Small intestine (tissue), 7 donors: ENCODE measurements around the gene RPL22. TPM values are rescaled to one million over a fixed set of nuclear protein-coding genes. Genes with fewer than 3 reads are reported as not detected.

Experiments used
- DNase-seq, 2 donors: peaks; one replicate each; pipeline versions ENCODE4 v3.0.0 to v3.0.0-alpha.2; 2013
- FAIRE-seq: peaks from 2 replicates; lab custom pipeline; 2012; peaks lifted over from hg19 to GRCh38; lab: Jason Lieb, UNC
- H3K27ac ChIP-seq, 3 donors: one replicate each; pipeline ENCODE4 v1.5.1; 2013; ENCODE audit warnings: low read length in 2 of 3, mild to moderate bottlenecking in 2 of 3, control low read depth in 1 of 3, inconsistent platforms in 1 of 3, low read depth in 1 of 3, moderate library complexity in 1 of 3
- H3K27me3 ChIP-seq, 3 donors: one replicate each; pipeline ENCODE4 v1.6.1; 2013; ENCODE audit warnings: low read length in 3 of 3, inconsistent platforms in 1 of 3; ENCODE audit not compliant: control insufficient read depth in 3 of 3, insufficient read depth in 3 of 3
- H3K36me3 ChIP-seq, 3 donors: one replicate each; pipeline ENCODE4 v1.6.1; 2013; ENCODE audit warnings: low read length in 3 of 3, inconsistent platforms in 1 of 3, low read depth in 1 of 3, mild to moderate bottlenecking in 1 of 3, moderate library complexity in 1 of 3; ENCODE audit not compliant: control insufficient read depth in 3 of 3, insufficient read depth in 2 of 3
- H3K4me1 ChIP-seq, 3 donors: one replicate each; pipeline ENCODE4 v1.6.1; 2013; ENCODE audit warnings: low read length in 2 of 3, inconsistent platforms in 1 of 3, low read depth in 1 of 3, mild to moderate bottlenecking in 1 of 3, moderate library complexity in 1 of 3; ENCODE audit not compliant: control insufficient read depth in 3 of 3, insufficient read depth in 2 of 3
- H3K4me3 ChIP-seq, 3 donors: one replicate each; pipeline ENCODE4 v1.5.1; 2013; ENCODE audit warnings: low read length in 3 of 3, control low read depth in 1 of 3, inconsistent platforms in 1 of 3, low read depth in 1 of 3, mild to moderate bottlenecking in 1 of 3, moderate library complexity in 1 of 3
- H3K9me3 ChIP-seq, 2 donors: one replicate each; pipeline ENCODE4 v1.6.1; 2013; ENCODE audit warnings: low read depth in 1 of 2, low read length in 1 of 2; ENCODE audit not compliant: control insufficient read depth in 2 of 2, insufficient read depth in 1 of 2
- WGBS, 3 donors: extraction: QIAGEN DNeasy Blood & Tissue Kit; methylation state at CpG; one replicate each; pipeline ENCODE4 v1.1.7; 2013; 5-methylcytosine and 5-hydroxymethylcytosine counted together
- polyA plus RNA-seq, 4 donors: library from polyadenylated mRNA; stranded (reverse) in 3 of 4; unstranded in 1 of 4; fragments of 200-250 nt in 3 of 4; fragments of 120-200 nt in 1 of 4; gene quantifications; one replicate each; pipeline versions ENCODE4 v1.2.1 to v1.2.3, GENCODE V29; 2013
- donor health status: healthy with polysubstance abuse.
- donor health status: control.
- donor health status: control.
- donor health status: Bipolar disorder and iron deficiency.
- donor health status: healthy.

RPL22 gene
- polyA plus RNA-seq, 4 donors, result 207 to 1,045 (median 359) TPM

- 79 to 83% (median 83%) methylated on average over 13 of the region's 13 CpGs for WGBS, 3 donors
- Histone ChIP-seq H3K4me1 (no peaks in the 10 kb centered on the region), H3K27me3 (peaks cover 5 to 20% (median 10%) of the 10 kb centered on the region in 3 donors), H3K36me3 (peaks cover 0 to 29% (median 9%) of the 10 kb centered on the region in 3 donors), H3K27ac (no peak overlapping the region), H3K4me3 (no peak overlapping the region), H3K9me3 (no peaks in the 10 kb centered on the region)
- DNase-seq, result no peak
- no peak for FAIRE-seq
Measured at GRCh38 chr1:6184083-6184783, 15.2 kb downstream of the RPL22 start.

- no peak for FAIRE-seq
- DNase-seq, result no peak
Measured at GRCh38 chr1:6183520-6183989, 15.8 kb downstream of the RPL22 start.

GRCh38 chr1:6181347-6181770, 18.0 kb downstream of the RPL22 start:
- Histone ChIP-seq H3K9me3 (no peaks in the 10 kb centered on the region), H3K4me3 (no peak overlapping the region), H3K27ac (no peak overlapping the region), H3K27me3 (peaks cover 20 to 49% (median 22%) of the 10 kb centered on the region in 3 donors), H3K4me1 (no peaks in the 10 kb centered on the region), H3K36me3 (peaks cover 0 to 10% (median 5%) of the 10 kb centered on the region in 3 donors)
- WGBS, 3 donors, result 11 to 12% (median 11%) methylated on average over 10 of the region's 10 CpGs
- FAIRE-seq (no peak), DNase-seq (no peak)

More at GRCh38 chr1:6183520-6183989, 15.8 kb downstream of the RPL22 start:
- H3K27me3 ChIP-seq, result peaks cover 8 to 27% (median 15%) of the 10 kb centered on the region in 3 donors
- no peak overlapping the region for H3K27ac ChIP-seq
- H3K4me3 ChIP-seq, result no peak overlapping the region
- no peaks in the 10 kb centered on the region for H3K4me1 ChIP-seq
- H3K9me3 ChIP-seq, result no peaks in the 10 kb centered on the region
- WGBS, 3 donors, result 40 to 60% (median 52%) methylated on average over 6 of the region's 6 CpGs
- peaks cover 0 to 26% (median 7%) of the 10 kb centered on the region in 3 donors for H3K36me3 ChIP-seq

- Histone ChIP-seq H3K27ac (no peak overlapping the region), H3K36me3 (peaks cover 0 to 9% (median 3%) of the 10 kb centered on the region in 3 donors), H3K4me3 (no peak overlapping the region), H3K9me3 (no peaks in the 10 kb centered on the region), H3K4me1 (no peaks in the 10 kb centered on the region), H3K27me3 (peaks cover 20 to 54% (median 22%) of the 10 kb centered on the region in 3 donors)
- FAIRE-seq (no peak), DNase-seq (no peak)
- WGBS, 3 donors, result 4 to 6% (median 5%) methylated on average over 35 to 36 of the region's 36 CpGs
Measured at GRCh38 chr1:6180707-6181311, 18.6 kb downstream of the RPL22 start.

- H3K36me3 ChIP-seq, result peaks cover 0 to 4% (median 0%) of the 10 kb centered on the region in 3 donors
- FAIRE-seq, result no peak
- H3K4me1 ChIP-seq, result no peaks in the 10 kb centered on the region
- 1 to 4% (median 4%) methylated on average over 17 to 57 of the region's 57 CpGs for WGBS, 3 donors
- no peak within 1 kb of the TSS for H3K27ac ChIP-seq
- peaks cover 22 to 54% (median 24%) of the 10 kb centered on the region in 3 donors for H3K27me3 ChIP-seq
- peak within 1 kb of the TSS in 1 of 3 donors; percentile 24 for H3K4me3 ChIP-seq
- no peaks in the 10 kb centered on the region for H3K9me3 ChIP-seq
- DNase-seq, result no peak
Measured at GRCh38 chr1:6180268-6180706, 19.1 kb downstream of the RPL22 start, which contains the start of gene CHD5. TSS of gene CHD5 (minus strand) at chr1:6180321. CDS start at chr1:6180023, 298 bp downstream.

GRCh38 chr1:6179564-6180175, 19.7 kb downstream of the RPL22 start:
- Histone ChIP-seq H3K4me3 (peak overlapping the region in 1 of 3 donors; percentile 24), H3K4me1 (no peaks in the 10 kb centered on the region), H3K27ac (no peak overlapping the region), H3K36me3 (peaks cover 0 to 4% (median 0%) of the 10 kb centered on the region in 3 donors), H3K9me3 (no peaks in the 10 kb centered on the region), H3K27me3 (peaks cover 22 to 54% (median 25%) of the 10 kb centered on the region in 3 donors)
- FAIRE-seq (no peak), DNase-seq (no peak)
- 0 to 4% (median 2%) methylated on average over 2 to 92 of the region's 92 CpGs for WGBS, 3 donors

GRCh38 chr1:6178751-6179563, 20.4 kb downstream of the RPL22 start:
- Histone ChIP-seq H3K27ac (no peak overlapping the region), H3K4me1 (no peaks in the 10 kb centered on the region), H3K4me3 (peak overlapping the region in 1 of 3 donors; percentile 3), H3K36me3 (no peaks in the 10 kb centered on the region), H3K9me3 (no peaks in the 10 kb centered on the region), H3K27me3 (peaks cover 22 to 54% (median 25%) of the 10 kb centered on the region in 3 donors)
- FAIRE-seq, result no peak
- WGBS, 3 donors, result 4 to 7% (median 5%) methylated on average over 27 to 51 of the region's 51 CpGs
- DNase-seq, result no peak
